Peyer's patch (tissue), 4 donors: ENCODE results near the gene ASB10. TPM values are rescaled to one million over a fixed set of nuclear protein-coding genes. Genes with fewer than 3 reads are reported as not detected.
A peak's percentile ranks its signal among the peaks of the same experiment; 100 is the strongest.

ENCODE experiments used
- DNase-seq, 3 donors: peaks; one replicate each; pipeline ENCODE4 v3.0.0-alpha.2; 2017 to 2019
- H3K27ac ChIP-seq, 4 donors: fragments of 200-600 bp; sonication (generic); one replicate each; pipeline ENCODE4 v1.5.1; 2016 to 2019
- H3K27me3 ChIP-seq, 2 donors: fragments of 200-600 bp; sonication (generic); one replicate each; pipeline ENCODE4 v1.5.1; 2019
- H3K36me3 ChIP-seq, 3 donors: fragments of 200-600 bp; sonication (generic); one replicate each; pipeline ENCODE4 v1.5.1; 2016 to 2019
- H3K4me1 ChIP-seq, 4 donors: fragments of 200-600 bp; sonication (generic); one replicate each; pipeline ENCODE4 v1.5.1; 2016 to 2019
- H3K4me3 ChIP-seq, 4 donors: fragments of 200-600 bp; sonication (generic); 1 replicate in 3 of 4; 2 replicates in 1 of 4; pipeline ENCODE4 v1.5.1; 2016 to 2019; ENCODE audit warnings: mild to moderate bottlenecking in 1 of 4
- H3K9me3 ChIP-seq, 4 donors: fragments of 200-600 bp; sonication (generic); one replicate each; pipeline ENCODE4 v1.5.1; 2016 to 2019; ENCODE audit warnings: mild to moderate bottlenecking in 1 of 4
- POLR2A ChIP-seq, 2 donors: fragments of 450-650 bp; IDR thresholded peaks; one replicate each; pipeline ENCODE4 v1.5.1; 2017; ENCODE audit warnings: antibody characterized with exemption in 2 of 2, mild to moderate bottlenecking in 2 of 2, moderate library complexity in 2 of 2
- total RNA-seq, 4 donors: library from RNA; depleted of rRNA; stranded (reverse); fragments of >200 nt; gene quantifications; one replicate each; pipeline ENCODE4 v1.1.0, GENCODE V29; 2016
- TF ChIP-seq, protein P1 (sequence below), 6 experiments: fragments of 450-650 bp in 4 of 6; fragments of 200-600 bp in 2 of 6; sonication (generic) in 1 of 6; IDR thresholded peaks; one replicate each; pipeline ENCODE4 v1.5.1; 2017 to 2019; ENCODE audit warnings: antibody characterized with exemption in 6 of 6, mild to moderate bottlenecking in 3 of 6, moderate library complexity in 1 of 6

Gene ASB10, protein sequence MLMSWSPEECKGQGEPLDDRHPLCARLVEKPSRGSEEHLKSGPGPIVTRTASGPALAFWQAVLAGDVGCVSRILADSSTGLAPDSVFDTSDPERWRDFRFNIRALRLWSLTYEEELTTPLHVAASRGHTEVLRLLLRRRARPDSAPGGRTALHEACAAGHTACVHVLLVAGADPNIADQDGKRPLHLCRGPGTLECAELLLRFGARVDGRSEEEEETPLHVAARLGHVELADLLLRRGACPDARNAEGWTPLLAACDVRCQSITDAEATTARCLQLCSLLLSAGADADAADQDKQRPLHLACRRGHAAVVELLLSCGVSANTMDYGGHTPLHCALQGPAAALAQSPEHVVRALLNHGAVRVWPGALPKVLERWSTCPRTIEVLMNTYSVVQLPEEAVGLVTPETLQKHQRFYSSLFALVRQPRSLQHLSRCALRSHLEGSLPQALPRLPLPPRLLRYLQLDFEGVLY
- not detected for total RNA-seq

DNA sequence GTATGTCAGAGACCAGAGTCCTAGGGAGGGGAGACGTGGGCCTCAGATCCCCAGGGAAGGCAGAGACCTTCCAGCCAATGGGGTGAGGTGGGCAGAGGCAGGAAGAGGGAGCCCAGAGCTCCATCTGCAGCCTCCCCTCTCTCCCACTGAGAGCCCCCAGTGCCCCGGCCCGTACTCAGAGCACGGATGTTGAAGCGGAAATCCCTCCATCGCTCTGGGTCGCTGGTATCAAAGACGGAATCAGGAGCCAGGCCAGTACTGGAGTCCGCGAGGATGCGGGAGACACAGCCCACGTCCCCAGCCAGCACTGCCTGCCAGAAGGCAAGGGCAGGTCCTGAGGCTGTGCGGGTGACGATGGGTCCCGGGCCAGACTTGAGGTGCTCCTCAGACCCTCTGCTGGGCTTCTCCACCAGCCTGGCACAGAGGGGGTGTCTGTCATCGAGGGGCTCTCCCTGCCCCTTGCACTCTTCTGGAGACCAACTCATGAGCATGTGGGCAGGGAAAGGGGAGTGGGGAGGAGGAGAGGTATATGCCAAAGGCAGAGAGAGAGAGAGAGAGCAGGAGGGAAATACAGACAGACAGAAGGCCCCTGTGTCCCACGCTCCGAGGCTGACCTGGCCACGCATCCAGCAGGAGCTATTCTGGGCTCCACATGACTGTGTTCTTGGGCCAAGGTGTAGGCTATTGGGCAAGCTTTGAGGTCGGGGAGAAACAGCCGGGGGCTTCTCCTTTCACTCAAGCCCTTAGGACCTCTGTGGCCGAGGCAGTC is at the start of gene ASB10:
ASB10 (minus strand) TSS at position 611 of the 769 bp plus-strand sequence; CDS start at position 491, 120 bp downstream.
- no peaks in the 10 kb centered on the region for H3K9me3 ChIP-seq
- H3K27me3 ChIP-seq: no peaks in the 10 kb centered on the region
- H3K36me3 ChIP-seq: no peaks in the 10 kb centered on the region
- TF ChIP-seq, protein P1, sequence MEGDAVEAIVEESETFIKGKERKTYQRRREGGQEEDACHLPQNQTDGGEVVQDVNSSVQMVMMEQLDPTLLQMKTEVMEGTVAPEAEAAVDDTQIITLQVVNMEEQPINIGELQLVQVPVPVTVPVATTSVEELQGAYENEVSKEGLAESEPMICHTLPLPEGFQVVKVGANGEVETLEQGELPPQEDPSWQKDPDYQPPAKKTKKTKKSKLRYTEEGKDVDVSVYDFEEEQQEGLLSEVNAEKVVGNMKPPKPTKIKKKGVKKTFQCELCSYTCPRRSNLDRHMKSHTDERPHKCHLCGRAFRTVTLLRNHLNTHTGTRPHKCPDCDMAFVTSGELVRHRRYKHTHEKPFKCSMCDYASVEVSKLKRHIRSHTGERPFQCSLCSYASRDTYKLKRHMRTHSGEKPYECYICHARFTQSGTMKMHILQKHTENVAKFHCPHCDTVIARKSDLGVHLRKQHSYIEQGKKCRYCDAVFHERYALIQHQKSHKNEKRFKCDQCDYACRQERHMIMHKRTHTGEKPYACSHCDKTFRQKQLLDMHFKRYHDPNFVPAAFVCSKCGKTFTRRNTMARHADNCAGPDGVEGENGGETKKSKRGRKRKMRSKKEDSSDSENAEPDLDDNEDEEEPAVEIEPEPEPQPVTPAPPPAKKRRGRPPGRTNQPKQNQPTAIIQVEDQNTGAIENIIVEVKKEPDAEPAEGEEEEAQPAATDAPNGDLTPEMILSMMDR (IDR thresholded peaks at IDR 0.05): no peak
- no peak for TF ChIP-seq POLR2A (IDR thresholded peaks at IDR 0.05)
- H3K4me1 ChIP-seq: no peaks in the 10 kb centered on the region
- H3K4me3 ChIP-seq: no peak within 1 kb of the TSS
- no peak for DNase-seq
- H3K27ac ChIP-seq: no peak within 1 kb of the TSS

DNA sequence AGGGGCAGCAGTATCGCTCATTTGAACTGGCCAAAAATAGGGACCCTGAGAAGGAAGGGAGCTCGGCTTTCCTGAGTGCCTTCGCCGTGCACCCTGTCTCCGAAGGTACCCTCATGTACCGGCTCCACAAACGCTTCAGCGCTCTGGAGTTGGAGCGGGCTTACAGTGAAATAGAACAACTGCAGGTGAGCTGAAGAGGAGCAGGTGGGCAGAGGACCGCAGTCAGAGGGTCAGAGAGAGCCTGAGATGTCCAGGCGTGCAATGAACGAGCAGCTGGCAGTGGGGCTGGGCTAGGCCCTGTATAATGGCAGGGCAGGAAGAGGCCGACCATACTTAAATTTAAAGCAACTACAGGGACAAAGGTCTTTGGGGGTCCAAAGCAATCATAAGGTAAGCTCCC is 49.4 kb upstream of the ASB10 start:
- DNase-seq: peak in 1 of 3 donors; percentile 25
- no peak overlapping the region for H3K4me3 ChIP-seq
- no peaks in the 10 kb centered on the region for H3K27me3 ChIP-seq
- H3K9me3 ChIP-seq: no peaks in the 10 kb centered on the region
- peaks cover 0 to 12% (median 7%) of the 10 kb centered on the region in 4 donors for H3K4me1 ChIP-seq
- no peak for TF ChIP-seq POLR2A (IDR thresholded peaks at IDR 0.05)
- TF ChIP-seq, protein P1 (IDR thresholded peaks at IDR 0.05): no peak
- H3K36me3 ChIP-seq: peaks cover 0 to 55% (median 0%) of the 10 kb centered on the region in 3 donors
- no peak overlapping the region for H3K27ac ChIP-seq

DNA sequence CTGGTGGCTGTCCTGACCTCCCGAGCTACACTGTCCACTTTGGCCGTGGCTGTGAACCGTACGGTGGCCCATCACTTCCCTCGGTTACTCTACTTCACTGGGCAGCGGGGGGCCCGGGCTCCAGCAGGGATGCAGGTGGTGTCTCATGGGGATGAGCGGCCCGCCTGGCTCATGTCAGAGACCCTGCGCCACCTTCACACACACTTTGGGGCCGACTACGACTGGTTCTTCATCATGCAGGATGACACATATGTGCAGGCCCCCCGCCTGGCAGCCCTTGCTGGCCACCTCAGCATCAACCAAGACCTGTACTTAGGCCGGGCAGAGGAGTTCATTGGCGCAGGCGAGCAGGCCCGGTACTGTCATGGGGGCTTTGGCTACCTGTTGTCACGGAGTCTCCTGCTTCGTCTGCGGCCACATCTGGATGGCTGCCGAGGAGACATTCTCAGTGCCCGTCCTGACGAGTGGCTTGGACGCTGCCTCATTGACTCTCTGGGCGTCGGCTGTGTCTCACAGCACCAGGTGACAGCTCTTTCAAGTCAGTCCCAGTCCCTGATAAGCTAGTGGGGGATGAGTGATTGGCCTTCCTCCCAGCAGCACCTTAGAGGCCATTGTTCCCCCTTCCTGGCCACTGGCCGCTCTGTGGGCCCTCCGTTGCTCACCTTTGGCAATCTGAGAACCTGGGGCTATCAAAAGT is 48.2 kb upstream of the ASB10 start:
- no peak for TF ChIP-seq POLR2A (IDR thresholded peaks at IDR 0.05)
- TF ChIP-seq, protein P1 (IDR thresholded peaks at IDR 0.05): no peak
- Histone ChIP-seq H3K27ac (no peak overlapping the region), H3K36me3 (peaks cover 0 to 53% (median 0%) of the 10 kb centered on the region in 3 donors), H3K4me1 (peaks cover 0 to 12% (median 7%) of the 10 kb centered on the region in 4 donors), H3K4me3 (no peak overlapping the region), H3K9me3 (no peaks in the 10 kb centered on the region), H3K27me3 (no peaks in the 10 kb centered on the region)
- peak in 1 of 3 donors; percentile 31 for DNase-seq

DNA sequence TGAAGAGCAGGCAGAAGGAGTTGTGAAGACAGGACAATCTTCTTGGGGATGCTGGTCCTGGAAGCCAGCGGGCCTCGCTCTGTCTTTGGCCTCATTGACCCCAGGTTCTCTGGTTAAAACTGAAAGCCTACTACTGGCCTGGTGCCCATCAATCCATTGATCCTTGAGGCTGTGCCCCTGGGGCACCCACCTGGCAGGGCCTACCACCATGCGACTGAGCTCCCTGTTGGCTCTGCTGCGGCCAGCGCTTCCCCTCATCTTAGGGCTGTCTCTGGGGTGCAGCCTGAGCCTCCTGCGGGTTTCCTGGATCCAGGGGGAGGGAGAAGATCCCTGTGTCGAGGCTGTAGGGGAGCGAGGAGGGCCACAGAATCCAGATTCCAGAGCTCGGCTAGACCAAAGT is 46.8 kb upstream of the ASB10 start:
- Histone ChIP-seq H3K36me3 (peaks cover 0 to 39% (median 0%) of the 10 kb centered on the region in 3 donors), H3K27ac (peak overlapping the region in 1 of 4 donors; percentile 90), H3K27me3 (no peaks in the 10 kb centered on the region), H3K9me3 (no peaks in the 10 kb centered on the region), H3K4me3 (peak overlapping the region in 1 of 4 donors; percentile 92), H3K4me1 (peaks cover 0 to 12% (median 7%) of the 10 kb centered on the region in 4 donors)
- no peak for TF ChIP-seq POLR2A (IDR thresholded peaks at IDR 0.05)
- TF ChIP-seq, protein P1 (IDR thresholded peaks at IDR 0.05): no peak
- DNase-seq: peak in 1 of 3 donors; percentile 25
